ENCODE results near the gene LRRC72.

LRRC72 gene

GRCh38 chr7:16550671-16551070 lies 24.0 kb downstream of the LRRC72 start:
- Histone ChIP-seq H3K4me2 (ENCODE audit: low read length) (no peak overlapping the region), H3K79me2 (ENCODE audit: control insufficient read depth, low read length) (no peaks in the 10 kb centered on the region), H4K20me1 (ENCODE audit: control insufficient read depth, insufficient read depth, low read depth, low read length) (no peaks in the 10 kb centered on the region), H3K4me3 (ENCODE audit: low read length) (no peak overlapping the region), H3K4me1 (ENCODE audit: control insufficient read depth, low read length) (no peaks in the 10 kb centered on the region), H3F3A (ENCODE audit: control insufficient read depth, insufficient read depth) (no peaks in the 10 kb centered on the region), H3K36me3 (ENCODE audit: control insufficient read depth, low read length) (no peaks in the 10 kb centered on the region), H3K27me3 (ENCODE audit: control insufficient read depth, low read length) (no peaks in the 10 kb centered on the region; the same call in 1 of the 2 replicates), H3K27ac (ENCODE audit: low read depth, low read length) (no peak overlapping the region), H3K9me3 (ENCODE audit: control insufficient read depth, insufficient read depth, low read length) (no peaks in the 10 kb centered on the region), H3K9me2 (replicated peaks; ENCODE audit: control insufficient read depth, low read length) (no peaks in the 10 kb centered on the region)
- TF ChIP-seq CTCF (IDR thresholded peaks at IDR 0.05; ENCODE audit: low read depth, low read length, poor library complexity, severe bottlenecking) (no peak), EZH2phosphoT487 (IDR thresholded peaks at IDR 0.05; ENCODE audit: borderline replicate concordance, low read length) (no peak)

GRCh38 chr7:16554518-16555236 lies 28.1 kb downstream of the LRRC72 start:
- TF ChIP-seq CTCF (IDR thresholded peaks at IDR 0.05; ENCODE audit: low read depth, low read length, poor library complexity, severe bottlenecking), result no peak
- no peak for TF ChIP-seq EZH2phosphoT487 (IDR thresholded peaks at IDR 0.05; ENCODE audit: borderline replicate concordance, low read length)
- Histone ChIP-seq H3K27me3 (ENCODE audit: control insufficient read depth, low read length) (no peaks in the 10 kb centered on the region; the same call in 1 of the 2 replicates), H3K9me3 (ENCODE audit: control insufficient read depth, insufficient read depth, low read length) (no peaks in the 10 kb centered on the region), H3K9me2 (replicated peaks; ENCODE audit: control insufficient read depth, low read length) (no peaks in the 10 kb centered on the region), H3K27ac (ENCODE audit: low read depth, low read length) (no peak overlapping the region), H3K36me3 (ENCODE audit: control insufficient read depth, low read length) (no peaks in the 10 kb centered on the region), H3K4me1 (ENCODE audit: control insufficient read depth, low read length) (no peaks in the 10 kb centered on the region), H3K79me2 (ENCODE audit: control insufficient read depth, low read length) (no peaks in the 10 kb centered on the region), H3F3A (ENCODE audit: control insufficient read depth, insufficient read depth) (no peaks in the 10 kb centered on the region), H3K4me2 (ENCODE audit: low read length) (no peak overlapping the region), H4K20me1 (ENCODE audit: control insufficient read depth, insufficient read depth, low read depth, low read length) (no peaks in the 10 kb centered on the region), H3K4me3 (ENCODE audit: low read length) (no peak overlapping the region)

GRCh38 chr7:16556359-16556758 lies 29.7 kb downstream of the LRRC72 start:
- Histone ChIP-seq H3K27me3 (ENCODE audit: control insufficient read depth, low read length) (peaks cover 2% of the 10 kb centered on the region; the same call in 1 of the 2 replicates), H3K4me3 (ENCODE audit: low read length) (no peak overlapping the region), H3K9me2 (replicated peaks; ENCODE audit: control insufficient read depth, low read length) (no peaks in the 10 kb centered on the region), H3F3A (ENCODE audit: control insufficient read depth, insufficient read depth) (no peaks in the 10 kb centered on the region), H4K20me1 (ENCODE audit: control insufficient read depth, insufficient read depth, low read depth, low read length) (no peaks in the 10 kb centered on the region), H3K27ac (ENCODE audit: low read depth, low read length) (no peak overlapping the region), H3K9me3 (ENCODE audit: control insufficient read depth, insufficient read depth, low read length) (no peaks in the 10 kb centered on the region), H3K36me3 (ENCODE audit: control insufficient read depth, low read length) (no peaks in the 10 kb centered on the region), H3K79me2 (ENCODE audit: control insufficient read depth, low read length) (no peaks in the 10 kb centered on the region), H3K4me2 (ENCODE audit: low read length) (no peak overlapping the region), H3K4me1 (ENCODE audit: control insufficient read depth, low read length) (no peaks in the 10 kb centered on the region)
- no peak for TF ChIP-seq EZH2phosphoT487 (IDR thresholded peaks at IDR 0.05; ENCODE audit: borderline replicate concordance, low read length)

- Histone ChIP-seq H3K79me2 (ENCODE audit: control insufficient read depth, low read length) (no peaks in the 10 kb centered on the region), H3K4me3 (ENCODE audit: low read length) (no peak overlapping the region), H3K4me2 (ENCODE audit: low read length) (no peak overlapping the region), H3K27me3 (ENCODE audit: control insufficient read depth, low read length) (peaks cover 7% of the 10 kb centered on the region), H3K9me3 (ENCODE audit: control insufficient read depth, insufficient read depth, low read length) (no peaks in the 10 kb centered on the region), H3K4me1 (ENCODE audit: control insufficient read depth, low read length) (no peaks in the 10 kb centered on the region), H3K36me3 (ENCODE audit: control insufficient read depth, low read length) (no peaks in the 10 kb centered on the region), H4K20me1 (ENCODE audit: control insufficient read depth, insufficient read depth, low read depth, low read length) (no peaks in the 10 kb centered on the region), H3K27ac (ENCODE audit: low read depth, low read length) (no peak overlapping the region), H3K9me2 (replicated peaks; ENCODE audit: control insufficient read depth, low read length) (no peaks in the 10 kb centered on the region), H3F3A (ENCODE audit: control insufficient read depth, insufficient read depth) (no peaks in the 10 kb centered on the region)
- no peak for TF ChIP-seq CTCF (IDR thresholded peaks at IDR 0.05; ENCODE audit: low read depth, low read length, poor library complexity, severe bottlenecking)
- TF ChIP-seq EZH2phosphoT487 (IDR thresholded peaks at IDR 0.05; ENCODE audit: borderline replicate concordance, low read length), result no peak
Observed at GRCh38 chr7:16558761-16559302, 32.2 kb downstream of the LRRC72 start.

Measured in DOHH2 (cell line).